ENCODE results near the gene SH3BGR.
"Not testable (repeated sequence)": the region's sequence is repeated elsewhere in the genome, so short reads cannot be mapped to it uniquely, and the experiment has no call there.

SH3BGR gene

DNA sequence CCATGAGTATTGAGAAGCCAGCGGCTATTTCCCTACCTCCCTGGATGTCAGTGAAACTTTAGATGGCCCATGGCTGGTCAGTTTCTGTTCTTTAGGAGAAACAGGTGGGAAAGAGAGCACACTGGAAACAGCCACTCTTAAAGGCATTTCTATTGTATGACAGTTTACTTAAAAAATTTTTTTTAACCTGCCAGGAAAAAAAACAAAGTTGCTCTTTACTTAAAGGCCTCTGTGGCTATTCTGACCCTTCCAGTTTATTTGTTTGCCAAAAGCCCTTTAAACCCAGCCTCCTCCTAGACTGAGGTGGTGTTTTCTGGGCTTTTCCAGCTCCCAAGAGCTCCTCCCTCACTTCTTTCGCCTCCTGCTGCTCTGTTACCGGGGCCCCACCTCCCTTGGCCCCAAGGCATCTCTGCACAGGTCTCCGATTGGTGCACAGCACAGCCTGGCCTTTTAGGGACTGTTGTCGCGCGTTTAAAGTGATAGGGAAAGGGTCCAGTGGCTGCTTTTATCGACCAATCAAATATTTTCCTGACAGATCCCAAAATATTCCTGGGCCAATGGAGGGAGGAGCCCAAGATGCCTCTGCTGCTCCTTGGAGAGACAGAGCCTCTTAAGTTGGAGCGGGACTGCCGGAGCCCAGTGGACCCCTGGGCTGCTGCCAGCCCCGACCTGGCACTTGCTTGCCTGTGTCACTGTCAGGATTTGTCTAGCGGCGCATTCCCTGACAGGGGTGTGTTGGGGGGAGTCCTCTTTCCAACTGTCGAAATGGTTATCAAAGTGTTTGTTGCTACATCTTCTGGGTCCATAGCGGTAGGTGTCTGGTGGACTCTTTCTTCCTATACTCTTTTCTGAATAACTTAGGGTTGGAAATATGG, at the start of gene SH3BGR:
TSS of gene SH3BGR (plus strand) at position 639 of the 875 bp plus-strand sequence. CDS start at position 766, 127 bp downstream.
- TF ChIP-seq, protein P1, sequence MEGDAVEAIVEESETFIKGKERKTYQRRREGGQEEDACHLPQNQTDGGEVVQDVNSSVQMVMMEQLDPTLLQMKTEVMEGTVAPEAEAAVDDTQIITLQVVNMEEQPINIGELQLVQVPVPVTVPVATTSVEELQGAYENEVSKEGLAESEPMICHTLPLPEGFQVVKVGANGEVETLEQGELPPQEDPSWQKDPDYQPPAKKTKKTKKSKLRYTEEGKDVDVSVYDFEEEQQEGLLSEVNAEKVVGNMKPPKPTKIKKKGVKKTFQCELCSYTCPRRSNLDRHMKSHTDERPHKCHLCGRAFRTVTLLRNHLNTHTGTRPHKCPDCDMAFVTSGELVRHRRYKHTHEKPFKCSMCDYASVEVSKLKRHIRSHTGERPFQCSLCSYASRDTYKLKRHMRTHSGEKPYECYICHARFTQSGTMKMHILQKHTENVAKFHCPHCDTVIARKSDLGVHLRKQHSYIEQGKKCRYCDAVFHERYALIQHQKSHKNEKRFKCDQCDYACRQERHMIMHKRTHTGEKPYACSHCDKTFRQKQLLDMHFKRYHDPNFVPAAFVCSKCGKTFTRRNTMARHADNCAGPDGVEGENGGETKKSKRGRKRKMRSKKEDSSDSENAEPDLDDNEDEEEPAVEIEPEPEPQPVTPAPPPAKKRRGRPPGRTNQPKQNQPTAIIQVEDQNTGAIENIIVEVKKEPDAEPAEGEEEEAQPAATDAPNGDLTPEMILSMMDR (IDR thresholded peaks at IDR 0.05; ENCODE audit: insufficient read depth, low read depth, low read length, missing control alignments) = no peak
- peak; percentile 41 for DNase-seq (ENCODE audit: low read depth)
- H3K4me3 ChIP-seq (ENCODE audit: low read length) = peak within 1 kb of the TSS; percentile 22

DNA sequence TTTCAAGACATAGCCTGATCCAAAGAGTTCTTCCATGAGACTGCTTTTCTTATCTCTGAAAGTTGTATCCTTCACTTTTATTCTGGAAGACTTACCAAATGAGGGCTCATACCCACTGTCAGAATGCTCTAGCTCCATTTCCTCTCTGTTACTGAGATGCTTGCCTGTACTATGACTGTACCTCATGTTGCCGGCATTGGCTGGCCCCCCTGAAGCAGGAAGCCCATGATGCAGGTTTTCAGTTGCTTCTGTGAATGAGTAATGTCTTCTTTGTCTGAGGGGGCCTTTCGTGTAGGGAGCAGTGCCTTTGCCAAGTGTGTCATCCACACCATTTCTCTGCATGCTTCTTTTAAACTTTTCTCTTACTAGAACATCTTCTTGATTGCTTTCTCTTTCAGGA, 45.7 kb upstream of the SH3BGR start:
- TF ChIP-seq, protein P1 (IDR thresholded peaks at IDR 0.05; ENCODE audit: insufficient read depth, low read depth, low read length, missing control alignments) = no peak
- no peak overlapping the region for H3K4me3 ChIP-seq (ENCODE audit: low read length)
- no peak for DNase-seq (ENCODE audit: low read depth)

DNA sequence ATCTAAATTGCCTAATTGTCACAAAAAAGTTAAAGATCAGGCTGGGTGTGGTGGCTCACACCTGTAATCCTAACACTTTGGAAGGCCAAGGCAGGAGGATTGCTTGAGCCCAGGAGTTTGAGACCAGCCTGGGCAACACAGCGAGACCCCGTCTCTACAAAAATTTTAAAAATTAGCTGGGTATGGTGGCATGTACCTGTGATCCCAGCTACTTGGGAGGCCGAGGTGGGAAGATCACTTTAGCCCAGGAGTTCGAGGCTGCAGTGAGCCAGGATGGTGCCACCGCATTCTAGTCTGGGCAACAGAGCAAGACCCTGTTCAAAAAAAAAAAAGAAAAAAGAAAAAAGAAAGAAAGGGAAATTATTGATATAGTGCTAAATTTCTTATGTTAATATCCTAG, 32.6 kb upstream of the SH3BGR start:
- DNase-seq (ENCODE audit: low read depth); H3K4me3 ChIP-seq (ENCODE audit: low read length): not testable (repeated sequence)

- peak; percentile 29 for DNase-seq (ENCODE audit: low read depth)
- TF ChIP-seq, protein P1 (IDR thresholded peaks at IDR 0.05; ENCODE audit: insufficient read depth, low read depth, low read length, missing control alignments) = no peak
- no peak overlapping the region for H3K4me3 ChIP-seq (ENCODE audit: low read length)
Observed at GRCh38 chr21:39422527-39423241, 29.1 kb upstream of the SH3BGR start.

- DNase-seq (ENCODE audit: low read depth) = no peak
- no peak overlapping the region for H3K4me3 ChIP-seq (ENCODE audit: low read length)
- TF ChIP-seq, protein P1 (IDR thresholded peaks at IDR 0.05; ENCODE audit: insufficient read depth, low read depth, low read length, missing control alignments) = no peak
Observed at GRCh38 chr21:39429445-39429844, 22.3 kb upstream of the SH3BGR start.

- TF ChIP-seq, protein P1 (IDR thresholded peaks at IDR 0.05; ENCODE audit: insufficient read depth, low read depth, low read length, missing control alignments) = no peak
- H3K4me3 ChIP-seq (ENCODE audit: low read length) = no peak overlapping the region
- no peak for DNase-seq (ENCODE audit: low read depth)
Observed at GRCh38 chr21:39430016-39430415, 21.8 kb upstream of the SH3BGR start.

- TF ChIP-seq, protein P1 (IDR thresholded peaks at IDR 0.05; ENCODE audit: insufficient read depth, low read depth, low read length, missing control alignments) = no peak
- H3K4me3 ChIP-seq (ENCODE audit: low read length) = no peak overlapping the region
- no peak for DNase-seq (ENCODE audit: low read depth)
Observed at GRCh38 chr21:39430457-39430856, 21.3 kb upstream of the SH3BGR start.
